Left hindlimb (tissue), 1 donor: ENCODE measurements around the gene SLC17A9.
A peak's percentile ranks its signal among the peaks of the same experiment; 100 is the strongest.

ENCODE experiments used
- DNase-seq: peaks from one replicate; pipeline ENCODE4 v3.0.0-alpha.2; 2018

Gene SLC17A9

DNA sequence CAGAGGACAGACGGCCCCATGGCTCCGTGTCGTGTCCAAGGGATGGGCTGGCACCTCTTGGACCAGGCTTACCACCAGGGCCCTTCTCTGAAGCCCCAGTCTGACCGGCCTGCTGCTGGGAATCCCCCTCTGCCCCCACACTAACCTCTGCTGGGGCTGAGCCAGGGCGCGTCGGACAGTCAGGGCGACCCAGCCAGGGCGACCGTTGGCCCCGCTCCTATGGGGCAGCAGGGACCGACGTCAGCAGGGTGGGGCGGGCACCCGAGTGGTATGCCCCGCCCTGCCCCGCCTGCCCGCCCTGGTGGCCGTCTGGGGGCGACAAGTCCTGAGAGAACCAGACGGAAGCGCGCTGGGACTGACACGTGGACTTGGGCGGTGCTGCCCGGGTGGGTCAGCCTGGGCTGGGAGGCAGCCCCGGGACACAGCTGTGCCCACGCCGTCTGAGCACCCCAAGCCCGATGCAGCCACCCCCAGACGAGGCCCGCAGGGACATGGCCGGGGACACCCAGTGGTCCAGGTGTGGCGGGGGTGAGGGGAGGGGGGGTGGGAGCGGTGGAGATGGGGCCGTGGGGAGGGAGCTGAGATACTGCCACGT lies at the start of gene SLC17A9:
Gene SLC17A9 (plus strand): TSS at position 337 of the 595 bp plus-strand sequence. CDS start 122 bp downstream, at position 459.
- peak; percentile 74 for DNase-seq

DNA sequence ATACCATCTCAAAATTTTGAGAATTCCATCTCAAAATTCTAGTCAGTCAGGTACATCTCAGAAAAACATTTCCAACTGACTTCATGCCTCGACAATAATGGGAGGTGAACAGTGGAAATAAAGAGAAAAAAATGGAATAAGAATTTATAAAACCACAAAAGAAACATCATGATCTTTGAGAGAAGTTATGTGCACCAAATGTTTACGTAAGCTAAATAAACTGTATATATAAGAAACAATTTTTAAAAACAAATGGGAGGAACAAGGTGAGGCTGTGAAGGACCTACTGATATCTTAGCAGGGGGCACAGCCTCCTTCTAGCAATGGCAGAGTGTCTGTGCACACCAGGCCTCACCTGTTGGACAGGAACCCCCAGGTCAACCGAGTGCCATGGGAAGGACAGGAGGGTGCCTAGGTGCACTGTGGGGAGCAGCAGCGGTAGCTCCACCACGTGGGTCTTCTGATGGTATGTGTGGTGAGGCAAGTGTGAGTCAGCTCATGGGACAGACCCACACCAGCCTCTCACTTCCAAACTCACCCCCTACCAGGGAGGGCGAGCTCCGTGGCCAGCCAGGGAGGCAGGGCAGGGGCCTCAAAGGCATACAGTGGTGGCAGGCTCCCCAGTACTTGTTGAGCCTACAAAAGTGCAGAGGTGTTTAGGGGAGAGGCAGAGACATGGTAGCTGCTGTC lies 49.4 kb upstream of the SLC17A9 start:
- no peak for DNase-seq

GRCh38 chr20:62905536-62906117 lies 46.9 kb upstream of the SLC17A9 start:
- no peak for DNase-seq

DNA sequence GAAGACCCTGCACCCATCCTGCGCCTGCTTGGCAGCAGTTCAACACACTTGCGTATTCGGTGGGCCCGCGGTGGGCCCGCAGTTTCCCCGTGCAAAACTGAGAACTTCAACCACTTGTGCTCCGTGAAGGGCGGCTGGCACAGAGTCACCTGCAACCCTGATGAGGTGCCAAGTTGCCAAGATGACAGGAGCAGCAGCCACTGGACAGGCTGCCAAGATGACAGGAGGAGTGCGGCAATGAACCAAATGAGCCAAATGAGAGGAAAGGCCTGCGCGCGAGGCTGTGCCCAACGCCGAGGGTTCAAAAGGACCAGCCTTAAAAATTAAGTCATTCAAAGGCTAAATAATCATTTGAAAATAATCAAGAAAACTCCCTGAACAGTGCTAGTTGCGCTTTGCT lies 46.3 kb upstream of the SLC17A9 start:
- DNase-seq = no peak

GRCh38 chr20:62906647-62907375 lies 45.7 kb upstream of the SLC17A9 start:
- no peak for DNase-seq

- no peak for DNase-seq
These were observed 44.9 kb upstream of the SLC17A9 start for GRCh38 chr20:62907384-62908317.

DNA sequence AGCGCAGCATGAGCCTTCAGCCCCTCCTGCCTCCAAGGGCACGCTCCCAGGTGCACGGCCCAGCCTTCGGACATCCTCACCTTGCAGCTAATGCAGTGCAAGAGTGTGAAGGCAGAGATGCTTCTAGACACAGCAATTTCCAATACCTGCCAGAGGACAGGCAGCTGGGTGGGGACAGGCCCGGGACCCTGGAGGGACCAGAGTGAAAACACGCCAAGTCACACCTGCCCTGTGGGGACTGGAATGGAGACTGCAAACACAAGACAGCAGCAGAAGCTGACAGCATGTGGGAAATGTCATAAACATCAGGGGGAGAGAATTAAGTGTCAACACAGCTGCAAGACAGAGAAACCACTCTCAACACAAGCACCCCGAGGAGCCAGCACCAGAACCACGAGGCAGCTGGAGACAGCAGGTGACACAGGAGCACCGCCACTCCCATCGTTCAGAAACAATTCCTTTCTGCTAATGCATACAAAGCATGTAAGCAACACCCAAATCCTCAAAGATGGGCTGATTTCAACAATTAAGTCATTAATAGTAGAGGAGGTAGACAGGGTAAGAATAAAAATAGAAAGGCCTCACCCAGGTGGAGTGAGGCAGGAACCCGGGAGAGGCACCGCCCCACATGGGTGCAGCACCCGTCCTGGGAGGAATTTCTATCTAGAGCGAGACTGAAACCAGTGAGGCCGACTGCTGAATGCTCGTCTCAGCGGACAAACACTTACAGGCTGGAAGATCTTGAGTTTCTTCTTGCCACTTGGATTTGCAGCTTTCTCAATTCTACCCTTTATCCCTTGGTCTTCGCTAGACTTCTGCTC lies 43.3 kb upstream of the SLC17A9 start:
- no peak for DNase-seq

DNA sequence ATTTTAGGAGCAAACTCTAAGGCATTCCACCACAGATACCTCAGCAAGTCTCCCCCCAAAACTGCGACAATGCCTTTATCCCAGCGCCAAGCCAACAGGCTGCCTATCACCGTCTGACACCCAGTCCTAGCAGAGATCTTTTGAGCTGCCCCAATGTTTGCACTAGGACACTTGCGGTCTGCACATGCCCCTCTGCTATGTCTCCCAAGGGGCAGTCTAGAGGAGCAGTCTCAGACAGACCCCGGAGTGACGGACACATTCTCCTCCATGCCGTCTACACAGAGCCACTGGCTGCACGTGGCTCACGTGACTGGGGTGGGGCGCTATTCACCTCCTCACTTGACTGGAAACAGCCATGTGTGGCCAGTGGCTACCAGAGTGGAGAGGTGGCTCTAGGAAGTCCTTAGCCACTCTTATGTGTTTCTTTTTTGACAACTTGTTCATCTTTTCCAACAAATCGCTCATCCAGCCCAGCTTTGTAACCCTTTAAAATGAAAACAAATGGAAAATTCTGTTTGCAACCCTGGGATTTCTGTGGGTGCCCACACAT lies 42.2 kb upstream of the SLC17A9 start:
- DNase-seq = no peak

DNA sequence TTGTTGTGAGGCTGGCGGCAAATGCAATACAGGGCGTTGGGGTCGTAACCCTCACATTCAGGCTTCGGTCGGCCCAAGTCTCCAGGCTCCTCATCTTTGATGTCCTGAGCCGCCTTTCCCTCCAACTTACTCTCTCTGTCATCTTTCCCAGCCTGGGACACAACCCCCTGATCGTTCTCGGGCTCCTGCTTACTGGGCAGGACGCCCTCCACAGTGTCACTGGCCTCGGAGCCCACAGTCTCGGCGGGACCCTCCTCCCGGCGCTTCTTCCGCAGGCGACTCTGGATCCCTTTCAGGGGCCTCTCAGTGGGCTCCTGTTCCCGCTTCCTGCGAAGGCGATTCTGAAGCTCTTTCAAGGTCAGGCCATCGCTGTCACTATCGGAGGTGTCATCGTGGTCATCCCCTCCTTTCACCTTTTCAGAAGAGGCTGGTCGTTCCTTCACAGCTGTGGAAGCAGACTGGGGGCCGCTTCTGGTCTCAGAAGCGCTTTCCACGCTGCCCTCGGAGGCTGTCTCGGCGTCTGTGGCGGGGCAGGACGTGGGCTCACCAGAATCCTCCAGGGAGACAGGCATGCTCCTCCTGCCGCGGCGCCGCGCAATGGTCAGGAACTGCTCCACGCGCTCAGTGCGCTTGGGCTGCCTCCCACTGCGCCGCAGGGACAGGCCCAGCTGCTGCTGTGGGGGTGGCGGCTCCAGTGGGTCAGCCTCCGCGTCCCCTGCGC lies 41.6 kb upstream of the SLC17A9 start:
- DNase-seq = no peak

GRCh38 chr20:62911701-62912280 lies 40.7 kb upstream of the SLC17A9 start:
- no peak for DNase-seq

GRCh38 chr20:62913043-62913630 lies 39.4 kb upstream of the SLC17A9 start:
- DNase-seq = no peak

- DNase-seq = no peak
These were observed 38.1 kb upstream of the SLC17A9 start for GRCh38 chr20:62914436-62914835.

DNA sequence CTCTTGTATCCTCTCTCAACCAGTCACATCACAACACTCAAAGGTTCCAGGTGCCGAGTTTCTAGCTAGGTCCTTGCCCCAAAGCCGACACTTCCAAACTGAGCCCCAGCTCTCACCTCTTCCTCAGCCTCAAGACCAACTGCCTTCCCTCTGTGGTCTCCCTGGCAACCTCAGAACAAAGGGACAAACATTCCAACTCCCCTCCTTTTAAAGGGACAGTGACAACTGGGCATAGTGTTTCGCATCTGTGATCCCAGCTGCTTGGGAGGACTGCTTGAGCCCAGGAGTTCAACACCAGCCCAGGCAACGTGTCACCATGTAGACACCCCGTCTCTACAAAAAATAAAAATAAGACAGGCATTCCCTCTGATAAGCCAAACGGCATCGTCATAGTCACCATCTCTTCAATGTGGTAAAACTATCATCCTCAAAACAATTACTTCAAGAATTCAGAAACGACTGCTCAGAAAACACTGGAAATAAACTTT lies 37.5 kb upstream of the SLC17A9 start:
- peak; percentile 52 for DNase-seq

- no peak for DNase-seq
These were observed 35.6 kb upstream of the SLC17A9 start for GRCh38 chr20:62916703-62917476.

GRCh38 chr20:62917720-62918119 lies 34.8 kb upstream of the SLC17A9 start:
- no peak for DNase-seq

- no peak for DNase-seq
These were observed 34.4 kb upstream of the SLC17A9 start for GRCh38 chr20:62918147-62918546.

DNA sequence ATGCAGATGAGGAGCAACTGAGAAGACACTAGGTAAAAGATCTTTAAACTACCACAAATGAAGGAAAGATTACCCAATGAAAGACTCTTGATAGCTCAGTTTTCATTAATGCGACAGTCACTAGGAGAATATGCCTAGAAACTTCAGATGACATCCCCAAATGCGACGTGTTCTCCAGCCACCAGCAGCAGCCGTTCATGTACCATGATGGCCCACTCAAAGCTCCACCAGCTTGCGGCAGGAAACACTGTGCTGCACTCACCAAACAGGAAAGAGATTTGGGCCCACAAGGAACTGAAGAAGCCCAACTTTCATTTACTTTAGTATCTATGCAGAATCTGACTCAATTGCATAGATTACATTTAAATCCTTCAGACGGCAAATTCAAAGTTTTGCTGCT lies 33.7 kb upstream of the SLC17A9 start:
- no peak for DNase-seq

DNA sequence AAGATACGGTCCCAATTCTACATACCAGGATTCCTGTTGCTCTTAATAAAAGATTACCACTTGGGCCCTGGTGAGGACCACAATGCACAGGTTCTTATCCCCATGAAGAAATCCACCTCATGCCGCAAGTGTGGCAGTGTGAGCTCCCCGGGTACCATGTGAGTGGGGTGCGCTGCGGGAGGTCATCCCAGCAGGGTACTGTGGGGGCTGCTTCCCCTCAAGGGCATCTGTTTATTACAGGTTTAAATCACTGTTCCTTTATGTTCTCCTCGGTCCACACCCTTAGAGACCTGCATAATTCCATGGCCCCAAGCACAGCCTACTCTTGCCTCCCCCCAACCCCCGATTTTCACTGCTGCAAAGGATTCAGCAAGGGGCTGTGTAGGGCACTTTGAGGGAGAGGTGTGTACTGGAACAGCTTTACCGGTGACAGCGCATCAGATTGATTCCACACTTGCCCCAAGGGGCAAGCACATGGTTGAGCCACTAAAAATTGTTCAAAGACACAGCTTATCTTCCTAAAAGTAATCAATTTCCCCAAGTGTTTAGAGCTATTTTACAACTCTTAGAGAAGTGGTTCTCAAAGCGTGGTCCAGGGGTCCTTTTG lies 32.4 kb upstream of the SLC17A9 start:
- no peak for DNase-seq
